T-helper 2 cell treated with Interferon-gamma antibody and Interleukin-4, amounts not matched to agents 5 μg/mL and 100 μg/mL, for 36 hours (primary cell): Measurements from ENCODE around the gene LPIN3.

Experiments used
- DNase-seq: peaks from one replicate; pipeline ENCODE4 v3.0.0; 2021; ENCODE audit warnings: low spot score
- H3K27ac Mint-ChIP-seq: one replicate; pipeline ENCODE4 v1.8.0; 2021; ENCODE audit warnings: mild to moderate bottlenecking, mixed read lengths
- H3K27me3 Mint-ChIP-seq: one replicate; pipeline ENCODE4 v1.8.0; 2021; ENCODE audit warnings: low read depth, mixed read lengths
- H3K36me3 Mint-ChIP-seq: one replicate; pipeline ENCODE4 v1.8.0; 2021; ENCODE audit warnings: low read depth, mixed read lengths
- H3K4me1 Mint-ChIP-seq: one replicate; pipeline ENCODE4 v1.8.0; 2021; ENCODE audit warnings: low read depth, mixed read lengths
- H3K4me3 Mint-ChIP-seq: one replicate; pipeline ENCODE4 v1.8.0; 2022; ENCODE audit warnings: mild to moderate bottlenecking, moderate library complexity, mixed read lengths
- H3K9me3 Mint-ChIP-seq: one replicate; pipeline ENCODE4 v1.8.0; 2021; ENCODE audit warnings: mixed read lengths

Gene LPIN3

DNA sequence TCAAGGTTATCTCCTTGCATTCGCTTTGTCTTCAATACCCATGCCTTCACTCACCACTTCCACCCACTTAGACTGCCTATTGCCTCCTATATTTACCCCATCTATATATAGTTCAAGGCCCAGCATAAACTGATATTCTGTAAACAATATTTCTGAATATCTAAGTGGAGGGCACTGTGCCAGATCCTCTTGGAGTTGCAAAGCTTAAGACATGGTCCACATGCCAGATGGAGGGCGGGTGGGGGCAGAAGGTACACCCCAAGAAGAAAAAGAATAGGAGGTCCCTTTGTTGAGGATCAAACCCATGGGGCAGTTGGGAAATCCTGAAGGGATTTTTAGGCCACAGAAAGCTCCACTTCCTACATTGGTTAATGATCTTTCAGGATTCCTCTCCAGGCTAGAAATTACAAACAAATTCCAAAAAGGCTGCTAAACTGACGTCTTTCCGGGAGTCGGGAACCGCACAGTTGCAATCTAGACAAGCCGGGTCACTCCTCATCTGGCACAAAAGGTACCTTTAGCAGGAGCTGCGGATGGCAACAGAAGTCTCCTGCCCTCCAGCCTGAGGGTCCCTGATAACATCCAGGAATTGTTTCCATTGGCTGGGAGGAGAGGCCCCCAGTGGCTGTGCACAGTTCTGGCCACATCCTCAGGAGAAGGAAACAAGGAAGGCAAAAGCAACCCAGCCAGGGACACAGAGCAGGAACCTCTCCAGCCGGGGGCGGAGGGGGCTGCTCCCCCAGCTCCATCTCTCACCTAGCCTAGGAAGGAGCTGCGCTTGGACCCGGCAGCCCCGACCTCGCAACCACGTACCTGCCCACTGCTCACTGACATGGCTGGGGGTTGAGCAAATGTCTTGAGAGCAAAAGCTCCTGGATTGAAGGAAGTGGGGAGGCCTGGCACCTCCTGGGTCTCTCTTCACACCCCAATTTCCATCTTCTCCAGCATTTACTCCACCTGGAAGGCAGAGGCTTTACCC is 5.9 kb upstream of the LPIN3 start:
- DNase-seq = no peak
- H3K36me3 Mint-ChIP-seq = no peaks in the 10 kb centered on the region
- peaks cover 5% of the 10 kb centered on the region for H3K4me1 Mint-ChIP-seq
- H3K27me3 Mint-ChIP-seq = peaks cover 6% of the 10 kb centered on the region
- no peaks in the 10 kb centered on the region for H3K9me3 Mint-ChIP-seq
- no peak overlapping the region for H3K4me3 Mint-ChIP-seq
- no peak overlapping the region for H3K27ac Mint-ChIP-seq

DNA sequence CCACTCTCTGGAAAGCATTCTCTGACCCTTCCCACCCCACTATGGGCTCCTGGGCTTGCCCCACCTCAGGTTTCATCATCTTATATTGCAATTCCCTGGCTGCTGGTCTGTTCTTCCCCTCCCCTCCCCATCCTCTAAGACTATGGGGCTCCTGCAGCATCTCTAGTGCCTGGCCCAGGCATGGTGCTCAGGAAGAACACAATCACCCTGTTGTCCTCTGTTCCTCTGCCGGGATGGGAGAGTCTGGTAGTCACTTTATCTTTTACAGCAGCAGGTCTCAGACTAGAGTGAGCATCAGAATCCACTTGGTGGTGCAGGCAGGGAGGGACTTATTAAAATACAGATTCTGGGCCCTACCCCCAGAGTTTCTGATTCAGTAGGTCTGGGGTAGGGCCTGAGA is 5.0 kb upstream of the LPIN3 start:
- Mint-ChIP-seq H3K9me3 (no peaks in the 10 kb centered on the region), H3K27ac (no peak overlapping the region), H3K27me3 (peaks cover 7% of the 10 kb centered on the region), H3K36me3 (no peaks in the 10 kb centered on the region), H3K4me1 (peaks cover 10% of the 10 kb centered on the region), H3K4me3 (no peak overlapping the region)
- no peak for DNase-seq

DNA sequence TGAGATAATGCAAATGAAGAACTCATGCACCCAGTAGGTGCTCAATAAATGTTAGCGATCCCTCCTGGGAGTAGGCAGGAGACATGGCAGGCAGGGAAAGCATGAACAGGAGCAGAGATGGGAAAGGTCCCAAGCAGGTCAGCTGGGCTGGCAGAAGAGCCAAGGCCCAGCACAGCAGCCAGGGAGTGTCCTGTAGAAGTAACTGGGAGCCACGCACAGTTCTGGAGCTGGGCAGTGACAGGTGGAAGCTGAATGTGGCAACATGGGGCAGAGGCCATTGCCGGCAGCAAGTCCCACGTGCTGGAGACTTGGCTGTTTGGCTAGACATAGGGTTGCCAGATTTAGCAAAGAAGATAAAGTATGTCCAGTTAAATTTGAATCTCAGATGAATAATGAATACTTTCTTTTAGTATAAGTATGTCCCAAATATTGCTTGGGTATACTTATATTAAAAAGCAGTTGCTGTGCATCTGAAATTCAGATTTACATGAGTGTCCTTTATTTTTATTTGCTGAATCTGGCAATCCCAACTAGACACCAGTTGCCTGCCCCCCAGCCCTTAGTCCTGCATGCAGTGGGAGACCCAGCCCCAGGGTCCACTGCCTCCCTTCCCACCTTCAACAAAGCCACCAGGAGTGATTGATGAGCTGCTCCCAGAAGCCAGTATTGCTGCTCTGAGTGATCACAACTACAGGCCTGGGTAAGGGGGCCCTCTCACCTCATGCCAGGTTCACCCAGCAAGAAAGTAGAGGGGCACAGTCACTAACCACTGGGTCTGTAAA is 3.7 kb upstream of the LPIN3 start:
- Mint-ChIP-seq H3K36me3 (no peaks in the 10 kb centered on the region), H3K4me3 (no peak overlapping the region), H3K27ac (no peak overlapping the region), H3K27me3 (peaks cover 7% of the 10 kb centered on the region), H3K9me3 (no peaks in the 10 kb centered on the region), H3K4me1 (peaks cover 10% of the 10 kb centered on the region)
- no peak for DNase-seq

DNA sequence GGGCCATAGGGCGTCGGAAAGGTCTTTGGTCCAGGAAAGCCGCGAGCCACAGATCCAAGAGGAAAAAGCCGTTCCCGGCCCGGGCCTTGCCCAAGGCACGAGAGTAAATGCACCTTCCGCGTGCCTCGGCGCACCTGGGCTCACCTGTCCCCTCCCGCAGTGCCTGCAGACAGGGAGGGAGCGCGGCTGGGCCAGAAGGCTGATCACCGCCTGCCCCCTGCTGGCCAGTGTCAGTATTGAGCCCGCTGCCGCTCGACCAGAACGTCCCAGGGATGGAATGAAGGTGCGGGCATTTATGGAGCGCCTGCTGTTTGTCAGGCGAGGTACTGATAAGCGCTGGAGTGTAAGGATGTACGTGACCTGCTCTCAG is 679 bp upstream of the LPIN3 start:
- Mint-ChIP-seq H3K36me3 (no peaks in the 10 kb centered on the region), H3K4me1 (peaks cover 10% of the 10 kb centered on the region), H3K27me3 (peaks cover 7% of the 10 kb centered on the region)

DNA sequence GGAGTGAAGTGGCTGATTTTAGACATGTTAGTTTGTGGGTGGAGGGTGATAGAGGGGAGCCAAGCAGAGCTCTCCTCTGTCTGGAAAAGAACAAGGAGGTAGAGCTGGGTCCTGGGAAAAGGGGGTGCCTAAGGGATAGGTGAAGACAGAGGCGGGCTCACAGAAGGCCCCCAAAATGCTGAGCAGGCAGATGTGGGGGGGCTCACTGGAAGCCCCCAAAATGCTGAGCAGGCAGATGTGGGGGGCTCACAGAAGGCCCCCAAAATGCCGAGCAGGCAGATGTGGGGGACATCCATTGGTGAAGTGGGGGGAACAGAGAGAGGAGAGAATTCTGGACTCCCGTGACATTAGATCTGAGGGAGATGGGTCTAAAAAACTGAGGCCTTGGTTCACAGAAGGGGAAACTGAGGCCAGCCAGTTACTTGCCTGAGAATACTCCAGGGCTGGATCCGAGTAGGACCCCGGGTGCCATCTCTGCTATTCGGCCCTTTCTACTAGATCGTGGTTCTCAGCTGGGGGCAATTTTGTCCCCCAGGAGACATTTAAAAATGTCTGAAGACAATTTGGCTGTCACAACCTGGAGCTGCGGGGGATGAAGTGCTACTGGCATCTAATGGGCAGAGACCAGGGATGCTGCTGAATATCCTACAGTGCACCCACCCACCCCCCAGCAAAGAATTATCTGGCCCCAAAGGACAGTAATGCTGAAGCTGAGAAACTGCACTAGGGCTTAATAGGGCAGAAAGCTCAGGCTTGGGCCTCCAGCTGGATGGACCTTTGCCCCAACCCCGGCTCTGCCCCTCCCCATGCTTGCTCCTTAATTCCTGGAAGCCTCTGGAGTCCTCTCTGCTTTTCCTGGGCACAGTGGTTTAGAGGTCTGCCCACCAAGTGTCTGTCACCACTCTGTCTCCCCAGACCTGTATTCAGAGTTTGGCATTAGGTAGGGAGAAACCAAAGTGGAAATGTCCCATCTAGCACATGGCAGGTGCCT is 2.1 kb downstream of the LPIN3 start:
- H3K4me1 Mint-ChIP-seq = peaks cover 10% of the 10 kb centered on the region
- H3K9me3 Mint-ChIP-seq = no peaks in the 10 kb centered on the region
- H3K4me3 Mint-ChIP-seq = no peak overlapping the region
- H3K36me3 Mint-ChIP-seq = no peaks in the 10 kb centered on the region
- no peak overlapping the region for H3K27ac Mint-ChIP-seq
- no peak for DNase-seq
- peaks cover 7% of the 10 kb centered on the region for H3K27me3 Mint-ChIP-seq

More for the DNA sequence above, 679 bp upstream of the LPIN3 start:
- peak; percentile 78 for DNase-seq
- Mint-ChIP-seq H3K27ac (no peak overlapping the region), H3K9me3 (no peaks in the 10 kb centered on the region), H3K4me3 (peak overlapping the region; percentile 85)

DNA sequence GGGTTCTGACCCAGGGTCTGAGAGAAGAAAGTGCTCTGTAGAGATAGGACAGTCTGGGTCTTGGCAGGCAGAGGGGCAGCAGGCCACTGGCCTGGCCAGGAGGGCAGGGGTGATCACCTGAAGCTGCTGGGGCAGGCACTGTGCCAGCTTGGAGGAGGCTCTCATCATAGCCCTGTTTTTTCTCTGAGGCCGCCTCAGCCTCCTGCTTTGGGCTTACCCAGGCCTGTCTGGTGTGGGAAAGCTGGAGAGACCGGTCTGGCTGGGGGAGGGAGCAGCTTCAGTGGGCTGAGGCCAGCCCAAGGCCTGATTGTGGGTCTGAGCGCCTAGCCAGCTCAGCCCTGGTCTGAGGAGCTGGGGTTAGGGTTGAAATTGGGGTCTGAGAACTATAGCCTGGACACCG is 3.9 kb downstream of the LPIN3 start:
- no peaks in the 10 kb centered on the region for H3K36me3 Mint-ChIP-seq
- peaks cover 3% of the 10 kb centered on the region for H3K27me3 Mint-ChIP-seq
- no peak overlapping the region for H3K4me3 Mint-ChIP-seq
- no peak overlapping the region for H3K27ac Mint-ChIP-seq
- DNase-seq = no peak
- peaks cover 10% of the 10 kb centered on the region for H3K4me1 Mint-ChIP-seq
- H3K9me3 Mint-ChIP-seq = no peaks in the 10 kb centered on the region

DNA sequence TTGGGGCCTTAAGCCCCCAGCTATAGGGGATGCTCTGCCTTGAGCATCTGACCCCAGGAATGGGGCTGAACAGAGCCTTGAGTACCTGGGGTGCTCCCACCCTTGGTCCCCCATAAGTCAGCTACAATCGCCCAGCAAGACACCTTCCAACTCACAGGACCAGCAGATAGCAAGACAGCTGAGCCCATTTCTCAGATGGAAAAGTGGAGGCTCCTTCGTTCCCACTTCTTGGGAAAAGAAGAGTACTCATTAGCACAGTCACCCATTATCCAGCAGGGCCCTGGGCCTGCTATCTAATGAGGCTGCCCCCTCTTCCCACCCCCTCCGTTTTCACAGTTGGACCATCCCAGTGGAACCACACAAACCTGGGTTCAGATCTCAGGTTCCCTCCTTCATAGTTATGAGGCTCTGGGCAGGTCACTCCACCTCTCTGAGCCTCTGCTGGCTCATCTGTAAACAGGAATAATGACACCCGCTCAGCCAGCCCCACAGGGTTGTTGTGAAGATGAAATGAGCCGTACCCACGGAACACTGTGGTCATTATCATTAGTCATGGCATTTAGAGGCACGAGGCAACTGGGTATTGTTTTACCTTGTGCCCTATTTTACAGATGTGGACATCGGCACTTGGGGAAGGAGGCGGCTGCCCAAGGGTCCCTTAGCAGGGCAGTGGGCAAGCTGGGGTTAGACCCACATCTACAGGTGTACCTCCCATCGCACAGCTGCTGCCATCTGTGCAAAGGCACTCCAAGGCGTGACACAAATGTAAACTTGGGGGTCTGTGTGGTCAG is 4.5 kb downstream of the LPIN3 start:
- H3K4me3 Mint-ChIP-seq = no peak overlapping the region
- DNase-seq = no peak
- no peaks in the 10 kb centered on the region for H3K27me3 Mint-ChIP-seq
- peaks cover 3% of the 10 kb centered on the region for H3K4me1 Mint-ChIP-seq
- H3K27ac Mint-ChIP-seq = no peak overlapping the region
- H3K9me3 Mint-ChIP-seq = no peaks in the 10 kb centered on the region
- no peaks in the 10 kb centered on the region for H3K36me3 Mint-ChIP-seq

DNA sequence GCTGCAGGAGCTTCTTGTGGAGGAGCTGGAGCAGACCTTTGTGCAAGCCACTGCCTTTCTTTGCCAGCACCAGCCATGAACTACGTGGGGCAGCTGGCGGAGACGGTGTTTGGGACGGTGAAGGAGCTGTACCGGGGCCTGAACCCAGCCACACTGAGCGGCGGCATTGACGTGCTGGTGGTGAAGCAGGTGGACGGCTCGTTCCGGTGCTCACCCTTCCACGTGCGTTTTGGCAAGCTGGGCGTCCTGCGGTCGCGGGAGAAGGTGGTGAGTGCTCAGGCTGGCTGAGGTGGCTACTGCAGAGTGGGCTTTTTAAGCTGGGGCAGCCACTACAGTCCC is 5.1 kb downstream of the LPIN3 start:
- Mint-ChIP-seq H3K4me3 (no peak overlapping the region), H3K9me3 (no peaks in the 10 kb centered on the region), H3K36me3 (no peaks in the 10 kb centered on the region), H3K27ac (no peak overlapping the region), H3K4me1 (no peaks in the 10 kb centered on the region), H3K27me3 (no peaks in the 10 kb centered on the region)
- no peak for DNase-seq

DNA sequence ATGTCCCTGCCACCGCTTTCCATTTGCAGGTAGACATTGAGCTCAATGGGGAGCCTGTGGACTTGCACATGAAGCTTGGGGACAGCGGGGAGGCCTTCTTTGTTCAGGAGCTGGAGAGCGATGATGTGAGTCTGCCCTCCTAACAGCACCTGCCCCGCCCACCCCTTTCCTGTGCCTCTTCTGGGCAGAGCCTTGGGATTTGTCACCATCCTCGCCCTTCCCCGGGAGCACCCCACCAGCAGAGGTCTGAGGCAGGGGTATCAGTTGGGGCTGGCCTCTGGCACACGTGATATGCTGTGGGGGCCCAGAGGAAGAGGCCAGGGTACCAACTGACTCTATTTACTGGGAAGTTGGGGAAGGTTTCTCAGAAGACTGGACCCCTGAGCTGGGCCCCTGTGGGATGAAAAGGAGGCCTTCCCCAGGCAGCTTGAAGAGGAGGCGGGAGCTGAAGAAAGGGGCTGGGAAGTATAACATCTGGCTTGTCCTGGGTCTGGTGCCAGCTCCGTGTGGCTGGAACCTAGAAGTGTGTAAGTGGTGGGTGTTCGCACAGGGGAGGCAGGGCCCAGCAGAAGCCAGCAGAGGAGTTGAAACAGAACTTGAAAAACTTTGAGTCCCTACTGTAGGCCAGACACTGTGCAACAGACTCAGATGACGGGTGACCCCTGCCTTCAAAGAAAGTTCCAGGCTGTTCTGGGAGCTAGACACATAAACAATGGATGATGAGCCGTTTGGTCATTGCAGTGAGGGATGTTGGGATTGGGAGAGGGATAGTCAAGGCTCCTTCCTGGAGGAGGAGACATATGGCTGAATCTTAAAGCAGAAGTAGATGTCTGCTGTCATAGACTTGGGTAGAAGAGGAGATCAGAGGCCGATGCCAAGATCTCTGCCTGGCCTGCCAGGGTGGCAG is 7.2 kb downstream of the LPIN3 start:
- no peak overlapping the region for H3K4me3 Mint-ChIP-seq
- H3K4me1 Mint-ChIP-seq = no peaks in the 10 kb centered on the region
- no peaks in the 10 kb centered on the region for H3K9me3 Mint-ChIP-seq
- no peak for DNase-seq
- no peaks in the 10 kb centered on the region for H3K36me3 Mint-ChIP-seq
- no peak overlapping the region for H3K27ac Mint-ChIP-seq
- H3K27me3 Mint-ChIP-seq = no peaks in the 10 kb centered on the region

DNA sequence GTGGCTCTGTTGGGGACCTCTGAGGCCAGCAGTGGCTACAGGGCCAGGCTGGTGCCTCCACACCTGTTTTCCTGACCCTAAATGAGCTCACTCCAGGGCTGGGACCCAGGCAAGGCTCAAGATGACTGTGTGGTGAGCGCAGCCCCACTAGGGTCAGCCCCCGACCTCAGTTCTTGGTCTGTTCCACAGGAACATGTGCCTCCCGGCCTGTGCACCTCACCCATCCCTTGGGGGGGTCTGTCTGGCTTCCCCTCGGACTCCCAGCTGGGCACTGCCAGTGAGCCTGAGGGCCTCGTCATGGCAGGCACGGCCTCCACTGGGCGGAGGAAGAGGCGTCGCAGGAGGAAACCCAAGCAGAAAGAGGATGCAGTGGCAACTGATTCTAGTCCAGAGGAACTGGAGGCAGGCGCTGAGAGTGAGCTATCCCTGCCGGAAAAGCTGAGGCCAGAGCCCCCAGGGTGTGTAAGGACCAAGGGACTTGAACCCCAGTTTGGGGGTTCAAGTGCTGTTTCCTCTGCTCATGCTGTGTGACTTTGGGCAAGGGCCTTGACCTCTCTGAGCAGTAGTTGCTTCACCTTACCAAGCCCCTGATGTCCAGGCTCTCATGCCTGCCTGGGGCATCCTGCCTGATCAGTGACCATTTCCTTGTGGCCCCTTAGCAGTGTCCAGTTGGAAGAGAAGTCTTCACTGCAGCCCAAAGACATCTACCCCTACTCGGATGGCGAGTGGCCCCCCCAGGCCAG is 8.0 kb downstream of the LPIN3 start:
- no peak for DNase-seq
- Mint-ChIP-seq H3K27ac (no peak overlapping the region), H3K4me3 (no peak overlapping the region), H3K9me3 (no peaks in the 10 kb centered on the region), H3K27me3 (no peaks in the 10 kb centered on the region), H3K36me3 (no peaks in the 10 kb centered on the region), H3K4me1 (no peaks in the 10 kb centered on the region)

DNA sequence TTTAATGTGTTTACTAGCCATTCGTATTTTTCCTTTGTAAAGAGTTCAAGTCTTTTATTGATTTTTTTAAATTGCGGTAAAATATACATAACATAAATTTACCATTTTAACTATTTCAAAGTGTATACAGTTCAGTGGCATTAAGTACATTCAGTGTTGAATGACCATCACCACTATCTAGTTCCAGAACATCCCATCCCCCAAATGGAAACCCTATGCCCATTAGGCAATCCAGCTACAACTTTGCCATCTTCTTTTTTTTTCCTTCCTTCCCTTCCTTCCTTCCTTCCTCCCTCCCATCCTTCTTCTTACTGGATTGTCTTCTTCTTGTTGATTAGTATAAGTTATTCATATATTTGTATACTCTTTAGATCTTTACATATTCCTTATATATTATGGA is 8.6 kb downstream of the LPIN3 start:
- no peaks in the 10 kb centered on the region for H3K36me3 Mint-ChIP-seq
- H3K4me3 Mint-ChIP-seq = no peak overlapping the region
- H3K27ac Mint-ChIP-seq = no peak overlapping the region
- no peak for DNase-seq
- H3K27me3 Mint-ChIP-seq = no peaks in the 10 kb centered on the region
- no peaks in the 10 kb centered on the region for H3K4me1 Mint-ChIP-seq
- no peaks in the 10 kb centered on the region for H3K9me3 Mint-ChIP-seq

DNA sequence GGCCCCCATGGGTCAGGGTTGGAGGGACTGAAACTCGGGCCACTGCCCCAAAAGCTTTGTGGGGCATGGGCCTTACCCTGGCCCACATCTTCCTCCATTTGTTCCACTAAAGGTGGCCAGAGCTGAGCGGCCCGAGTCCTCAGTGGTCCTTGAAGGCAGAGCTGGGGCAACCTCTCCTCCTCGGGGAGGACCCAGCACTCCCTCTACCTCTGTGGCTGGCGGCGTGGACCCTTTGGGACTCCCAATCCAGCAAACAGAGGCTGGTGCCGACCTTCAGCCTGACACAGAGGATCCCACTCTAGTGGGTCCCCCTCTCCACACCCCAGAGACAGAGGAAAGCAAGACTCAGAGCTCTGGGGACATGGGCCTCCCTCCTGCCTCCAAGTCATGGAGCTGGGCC is 9.3 kb downstream of the LPIN3 start:
- no peaks in the 10 kb centered on the region for H3K4me1 Mint-ChIP-seq
- H3K4me3 Mint-ChIP-seq = no peak overlapping the region
- DNase-seq = no peak
- no peaks in the 10 kb centered on the region for H3K27me3 Mint-ChIP-seq
- no peaks in the 10 kb centered on the region for H3K9me3 Mint-ChIP-seq
- no peaks in the 10 kb centered on the region for H3K36me3 Mint-ChIP-seq
- no peak overlapping the region for H3K27ac Mint-ChIP-seq
